ENCODE results near the gene FAM210B. TPM values are rescaled to one million over a fixed set of nuclear protein-coding genes. Genes with fewer than 3 reads are reported as not detected.
"Not testable (repeated sequence)": the region's sequence is repeated elsewhere in the genome, so short reads cannot be mapped to it uniquely, and the experiment has no call there.

FAM210B gene
- total RNA-seq, 1 experiment from 2014 or later: 37.9 TPM

GRCh38 chr20:56388882-56389281 is 30.1 kb downstream of the FAM210B start:
- Histone ChIP-seq H3F3A (ENCODE audit: low read length, unreplicated experiment) (no peaks in the 10 kb centered on the region), H3K27me3 (ENCODE audit: low read length) (no peaks in the 10 kb centered on the region), H4K20me1 (ENCODE audit: low read length) (peaks cover 11% of the 10 kb centered on the region), H3K4me3 (ENCODE audit: low read length) (no peak overlapping the region), H3K4me2 (ENCODE audit: low read length) (no peak overlapping the region), H2AFZ (ENCODE audit: low read length) (no peak overlapping the region), H3K9me2 (replicated peaks; ENCODE audit: low read length) (no peaks in the 10 kb centered on the region), H3K9ac (ENCODE audit: low read length) (no peak overlapping the region), H3K79me2 (ENCODE audit: low read length) (peaks cover 95% of the 10 kb centered on the region), H3K27ac (ENCODE audit: low read length) (no peak overlapping the region), H3K36me3 (ENCODE audit: low read depth, low read length) (peaks cover 57% of the 10 kb centered on the region), H3K4me1 (ENCODE audit: insufficient read depth, low read length) (peaks cover 21% of the 10 kb centered on the region), H3K9me3 (ENCODE audit: low read length) (no peaks in the 10 kb centered on the region)
- ATAC-seq (no peak), DNase-seq (no peak)
- intact Hi-C loops (cut with micrococcal nuclease): no loop called here
- BruUV-seq (replicated peaks): no TSS peak
- POLR2A ChIA-PET (ENCODE audit: unreplicated experiment): no interaction called here
- CTCF ChIA-PET: no interaction called here
- no peak for TF ChIP-seq CTCF (conservative IDR thresholded peaks at IDR 0.05; ENCODE audit: low read depth, low read length)
- no peak for TF ChIP-seq EZH2 (IDR thresholded peaks at IDR 0.05; ENCODE audit: low read length, unreplicated experiment)
- TF ChIP-seq EZH2phosphoT487 (IDR thresholded peaks at IDR 0.05; ENCODE audit: borderline replicate concordance, low read length): no peak

- CTCF ChIA-PET: no interaction called here
Measured at GRCh38 chr20:56389807-56390206, 31.0 kb downstream of the FAM210B start.

GRCh38 chr20:56390396-56390795 is 31.6 kb downstream of the FAM210B start:
- intact Hi-C loops (cut with micrococcal nuclease); DNase-seq; H3K27me3 ChIP-seq (ENCODE audit: low read length); H3F3A ChIP-seq (ENCODE audit: low read length, unreplicated experiment); H3K9me3 ChIP-seq (ENCODE audit: low read length); H2AFZ ChIP-seq (ENCODE audit: low read length); CTCF ChIA-PET; POLR2A ChIA-PET (ENCODE audit: unreplicated experiment); H4K20me1 ChIP-seq (ENCODE audit: low read length); H3K27ac ChIP-seq (ENCODE audit: low read length); H3K9me2 ChIP-seq (replicated peaks; ENCODE audit: low read length); ATAC-seq; BruUV-seq (replicated peaks): not testable (repeated sequence)
- Histone ChIP-seq H3K4me1 (ENCODE audit: insufficient read depth, low read length) (peaks cover 24% of the 10 kb centered on the region), H3K4me3 (ENCODE audit: low read length) (peak overlapping the region; percentile 87), H3K36me3 (ENCODE audit: low read depth, low read length) (peaks cover 50% of the 10 kb centered on the region), H3K79me2 (ENCODE audit: low read length) (peaks cover 95% of the 10 kb centered on the region), H3K4me2 (ENCODE audit: low read length) (peak overlapping the region; percentile 90), H3K9ac (ENCODE audit: low read length) (peak overlapping the region; percentile 96)

More at GRCh38 chr20:56389807-56390206, 31.0 kb downstream of the FAM210B start:
- intact Hi-C loops (cut with micrococcal nuclease): no loop called here
- Histone ChIP-seq H3K4me1 (ENCODE audit: insufficient read depth, low read length) (peaks cover 24% of the 10 kb centered on the region), H3K9me3 (ENCODE audit: low read length) (no peaks in the 10 kb centered on the region), H2AFZ (ENCODE audit: low read length) (no peak overlapping the region), H3K36me3 (ENCODE audit: low read depth, low read length) (peaks cover 48% of the 10 kb centered on the region), H3K9me2 (replicated peaks; ENCODE audit: low read length) (no peaks in the 10 kb centered on the region), H3K27me3 (ENCODE audit: low read length) (no peaks in the 10 kb centered on the region), H3K27ac (ENCODE audit: low read length) (no peak overlapping the region), H4K20me1 (ENCODE audit: low read length) (peaks cover 5% of the 10 kb centered on the region), H3K4me2 (ENCODE audit: low read length) (peak overlapping the region; percentile 90), H3K9ac (ENCODE audit: low read length) (no peak overlapping the region), H3K79me2 (ENCODE audit: low read length) (peaks cover 95% of the 10 kb centered on the region), H3K4me3 (ENCODE audit: low read length) (peak overlapping the region; percentile 27; the same call in 1 of the 2 replicates), H3F3A (ENCODE audit: low read length, unreplicated experiment) (no peaks in the 10 kb centered on the region)
- POLR2A ChIA-PET (ENCODE audit: unreplicated experiment): no interaction called here
- TF ChIP-seq EZH2phosphoT487 (IDR thresholded peaks at IDR 0.05; ENCODE audit: borderline replicate concordance, low read length) (no peak), EZH2 (IDR thresholded peaks at IDR 0.05; ENCODE audit: low read length, unreplicated experiment) (no peak), CTCF (conservative IDR thresholded peaks at IDR 0.05; ENCODE audit: low read depth, low read length) (no peak)
- DNase-seq (no peak), ATAC-seq (no peak)
- BruUV-seq (replicated peaks): no TSS peak
